BE2C (cell line): Measurements from ENCODE around the gene BICRAL.

Experiments
- DNase-seq: peaks from one replicate; pipeline ENCODE4 v3.0.0-alpha.2; 2020
- H3K27me3 ChIP-seq: fragments of 250-450 bp; sonication (Bioruptor Pico); 2 replicates; pipeline ENCODE4 v1.5.1; 2020; ENCODE audit warnings: mild to moderate bottlenecking
- H3K36me3 ChIP-seq: fragments of 250-450 bp; sonication (Bioruptor Pico); 2 replicates; pipeline ENCODE4 v1.5.1; 2020; ENCODE audit warnings: mild to moderate bottlenecking
- H3K4me1 ChIP-seq: fragments of 250-450 bp; sonication (Bioruptor Pico); 2 replicates; pipeline ENCODE4 v1.5.1; 2020
- H3K4me3 ChIP-seq: 2 replicates; pipeline ENCODE4 v1.5.1; 2011; ENCODE audit warnings: low read depth, low read length
- H3K9me3 ChIP-seq: fragments of 250-450 bp; sonication (Bioruptor Pico); 2 replicates; pipeline ENCODE4 v1.5.1; 2020
- CTCF ChIP-seq: IDR thresholded peaks from 2 replicates; pipeline ENCODE4 v1.5.1; 2012; ENCODE audit warnings: mild to moderate bottlenecking, low read depth, low read length

The BICRAL gene

GRCh38 chr6:42754759-42755158 is 27.1 kb upstream of the BICRAL start:
- H3K36me3 ChIP-seq = no peaks in the 10 kb centered on the region
- no peak for TF ChIP-seq CTCF
- no peaks in the 10 kb centered on the region for H3K27me3 ChIP-seq
- no peak overlapping the region for H3K4me3 ChIP-seq
- DNase-seq = no peak
- no peaks in the 10 kb centered on the region for H3K4me1 ChIP-seq
- no peaks in the 10 kb centered on the region for H3K9me3 ChIP-seq

- no peaks in the 10 kb centered on the region for H3K36me3 ChIP-seq
- no peaks in the 10 kb centered on the region for H3K27me3 ChIP-seq
- no peaks in the 10 kb centered on the region for H3K9me3 ChIP-seq
- H3K4me3 ChIP-seq = no peak overlapping the region
- no peak for TF ChIP-seq CTCF
- DNase-seq = no peak
- H3K4me1 ChIP-seq = no peaks in the 10 kb centered on the region
These were observed 25.1 kb upstream of the BICRAL start for GRCh38 chr6:42756722-42757121.

GRCh38 chr6:42758756-42759430 is 23.0 kb upstream of the BICRAL start:
- no peak for TF ChIP-seq CTCF
- Histone ChIP-seq H3K36me3 (no peaks in the 10 kb centered on the region), H3K9me3 (no peaks in the 10 kb centered on the region), H3K4me3 (no peak overlapping the region), H3K27me3 (no peaks in the 10 kb centered on the region), H3K4me1 (no peaks in the 10 kb centered on the region)
- DNase-seq = no peak

DNA sequence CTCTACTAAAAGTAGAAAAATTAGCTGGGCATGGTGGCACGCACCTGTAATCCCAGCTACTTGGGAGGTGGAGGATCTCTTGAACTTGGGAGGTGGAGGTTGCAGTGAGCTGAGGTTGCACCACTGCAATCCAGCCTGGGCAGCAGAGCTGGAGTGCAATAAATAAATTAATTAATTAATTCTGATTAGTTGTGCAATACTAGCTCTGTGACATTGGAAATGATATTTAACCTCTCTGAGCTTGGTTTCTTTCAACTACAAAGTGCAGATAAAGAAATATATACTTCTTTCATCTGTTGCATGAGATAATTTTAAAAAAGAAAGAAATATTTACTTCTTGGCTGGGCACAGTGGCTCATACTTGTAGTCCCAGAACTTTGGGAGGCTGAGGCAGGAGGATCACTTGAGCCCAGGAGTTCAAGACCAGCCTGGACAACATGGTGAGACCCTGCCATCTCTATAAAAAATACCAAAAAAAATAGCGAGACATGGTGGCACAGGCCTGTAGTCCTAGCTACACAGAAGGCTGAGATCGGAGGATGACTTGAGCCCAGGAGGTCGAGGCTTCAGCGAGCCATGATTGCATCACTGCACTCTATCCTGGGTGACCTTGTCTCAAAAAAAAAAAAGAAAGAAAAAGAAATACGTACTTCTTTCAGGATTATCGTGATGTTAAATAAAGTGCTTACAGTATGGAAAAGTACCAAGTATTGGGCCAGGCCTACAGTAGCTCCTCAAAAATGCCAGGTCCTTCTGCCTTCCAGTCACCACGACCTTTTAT is 20.4 kb upstream of the BICRAL start:
- Histone ChIP-seq H3K9me3 (no peaks in the 10 kb centered on the region), H3K27me3 (no peaks in the 10 kb centered on the region), H3K4me3 (no peak overlapping the region), H3K36me3 (no peaks in the 10 kb centered on the region; the same call in 1 of the 2 replicates), H3K4me1 (no peaks in the 10 kb centered on the region)
- TF ChIP-seq CTCF = no peak
- DNase-seq = no peak

DNA sequence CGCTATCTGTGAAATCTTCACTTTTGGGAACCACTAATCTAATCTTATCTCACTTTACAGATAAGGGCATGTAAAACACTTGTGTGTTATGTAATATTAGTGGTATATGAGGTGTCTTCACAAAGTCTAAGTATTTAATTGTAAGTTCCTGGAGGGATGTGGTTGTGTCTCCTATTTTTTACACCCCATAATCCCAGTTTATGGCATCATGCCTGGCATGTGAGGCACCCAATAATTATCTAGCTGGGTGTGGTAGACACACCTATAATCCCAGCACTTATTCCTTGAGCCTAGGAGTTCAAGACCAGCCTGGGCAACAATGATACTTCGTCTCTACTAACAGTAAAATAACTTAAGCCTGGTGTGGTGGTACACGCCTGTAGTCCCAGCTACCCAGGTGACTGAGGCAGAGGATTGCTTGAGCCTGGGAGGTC is 19.4 kb upstream of the BICRAL start:
- no peaks in the 10 kb centered on the region for H3K9me3 ChIP-seq
- H3K4me1 ChIP-seq = no peaks in the 10 kb centered on the region
- no peak for TF ChIP-seq CTCF
- H3K36me3 ChIP-seq = no peaks in the 10 kb centered on the region; the same call in 1 of the 2 replicates
- DNase-seq = no peak
- H3K4me3 ChIP-seq = no peak overlapping the region
- H3K27me3 ChIP-seq = no peaks in the 10 kb centered on the region

GRCh38 chr6:42762950-42763349 is 18.9 kb upstream of the BICRAL start:
- H3K27me3 ChIP-seq = no peaks in the 10 kb centered on the region
- no peaks in the 10 kb centered on the region; the same call in 1 of the 2 replicates for H3K36me3 ChIP-seq
- TF ChIP-seq CTCF = no peak
- H3K9me3 ChIP-seq = no peaks in the 10 kb centered on the region
- H3K4me1 ChIP-seq = no peaks in the 10 kb centered on the region
- DNase-seq = no peak
- no peak overlapping the region for H3K4me3 ChIP-seq
